CD4-positive, alpha-beta T cell treated with Interleukin-12 subunit alpha and Interleukin-12 subunit beta, for 1 hour (primary cell): ENCODE results near the gene PPFIBP1.
"Not testable (repeated sequence)": the region's sequence is repeated elsewhere in the genome, so short reads cannot be mapped to it uniquely, and the experiment has no call there.

Source experiments
- DNase-seq: peaks from one replicate; pipeline ENCODE4 v3.0.0-alpha.2; 2020

The PPFIBP1 gene

DNA sequence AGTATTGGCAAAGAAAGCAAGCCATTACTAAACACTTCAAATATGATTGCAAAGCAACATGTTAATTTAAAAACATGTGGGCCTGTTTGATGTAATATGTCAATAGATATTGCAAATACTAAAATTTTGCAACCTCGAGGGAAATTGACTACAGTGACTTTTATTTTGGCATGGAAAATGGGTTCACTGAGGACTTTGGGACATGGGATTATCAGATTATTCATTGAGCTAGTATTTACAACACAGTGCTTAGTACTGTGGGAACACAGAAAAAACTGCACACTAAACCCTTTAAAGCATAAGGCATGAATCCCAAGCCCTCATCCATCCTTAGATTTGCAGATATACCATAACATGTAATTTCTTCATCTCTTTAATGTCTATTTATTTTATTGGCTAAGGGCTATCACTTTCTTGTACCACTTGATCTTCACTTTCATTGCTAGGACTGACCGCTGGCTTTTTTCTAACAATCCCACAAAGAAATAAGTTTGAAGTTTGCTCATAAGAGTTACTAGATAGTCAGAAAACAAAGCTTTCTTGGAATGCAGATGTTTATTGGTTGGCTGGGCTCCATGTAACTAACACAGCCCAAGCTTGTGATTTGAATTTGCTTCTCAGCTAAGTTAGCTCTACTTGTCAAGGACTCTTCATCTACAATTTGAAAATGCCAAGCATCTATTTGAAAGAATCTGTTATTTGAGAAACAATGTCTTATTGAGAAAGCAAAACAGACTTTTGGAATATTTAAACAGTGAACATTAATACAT is 48.7 kb downstream of the PPFIBP1 start:
- DNase-seq = no peak

DNA sequence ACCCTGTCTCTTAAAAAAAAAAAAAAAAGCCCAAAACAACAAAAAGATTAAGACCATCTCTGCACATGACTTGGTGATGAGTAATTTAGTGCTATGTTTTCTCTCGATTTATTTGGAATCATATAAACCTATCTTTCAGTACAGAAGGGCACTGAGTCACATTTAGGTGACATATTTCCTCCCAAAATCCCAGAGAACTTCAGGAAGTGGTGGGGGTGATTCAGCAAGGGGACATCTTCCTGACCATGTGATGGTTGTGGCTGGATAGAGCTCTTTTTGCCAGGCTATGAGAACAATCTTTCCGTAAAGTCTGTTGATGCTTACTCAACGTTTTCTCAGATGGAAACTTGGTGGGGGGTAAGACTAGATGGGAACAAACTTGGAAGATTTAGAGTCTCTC is 50.0 kb downstream of the PPFIBP1 start:
- DNase-seq = no peak

DNA sequence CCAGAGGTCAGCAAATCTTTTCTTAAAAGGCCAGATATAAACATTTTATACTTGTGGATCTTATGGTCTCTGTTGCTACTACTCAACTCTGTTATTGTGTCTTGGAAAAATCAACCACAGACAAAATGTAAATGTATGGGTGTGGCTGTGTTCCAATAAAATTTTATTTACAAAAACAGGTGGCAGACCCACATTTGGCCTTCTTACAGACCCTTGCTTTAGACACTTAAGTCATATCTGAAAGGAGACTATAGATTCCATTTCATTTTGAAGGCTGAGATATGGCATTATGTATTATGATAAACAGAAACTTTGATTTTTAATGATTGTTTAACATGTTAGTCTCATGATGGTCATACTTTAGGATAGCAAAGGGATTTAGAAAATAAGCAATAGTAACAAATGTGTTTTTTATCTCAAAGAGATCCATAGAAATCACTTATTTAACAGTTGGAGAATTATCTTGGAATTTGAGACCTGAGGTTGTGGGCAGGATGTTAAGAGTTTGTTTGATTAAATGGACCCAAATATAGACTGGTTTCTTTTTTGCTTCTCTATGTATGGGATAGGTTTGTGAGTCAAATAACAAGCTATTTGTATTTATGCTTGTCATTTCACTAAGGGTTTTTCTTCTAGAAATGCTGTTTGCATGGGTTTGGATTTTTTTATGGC is 51.2 kb downstream of the PPFIBP1 start:
- no peak for DNase-seq

DNA sequence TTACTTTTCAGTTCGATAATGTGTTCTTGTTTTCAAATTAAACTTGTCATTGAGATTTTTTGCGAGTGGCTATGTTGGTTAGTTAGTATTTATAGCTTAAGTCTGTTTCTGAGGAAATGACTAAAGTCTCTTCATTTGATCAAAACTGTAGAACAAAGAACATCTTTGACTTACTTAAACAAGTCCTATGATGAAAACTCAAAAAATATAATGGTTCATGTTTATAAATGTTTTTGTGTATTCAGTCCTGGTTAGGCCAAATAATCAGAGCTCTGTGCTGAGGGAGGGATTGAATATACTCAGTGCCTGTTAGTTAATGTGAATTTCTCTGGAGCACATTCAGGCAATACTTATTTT is 51.7 kb downstream of the PPFIBP1 start:
- DNase-seq = no peak

DNA sequence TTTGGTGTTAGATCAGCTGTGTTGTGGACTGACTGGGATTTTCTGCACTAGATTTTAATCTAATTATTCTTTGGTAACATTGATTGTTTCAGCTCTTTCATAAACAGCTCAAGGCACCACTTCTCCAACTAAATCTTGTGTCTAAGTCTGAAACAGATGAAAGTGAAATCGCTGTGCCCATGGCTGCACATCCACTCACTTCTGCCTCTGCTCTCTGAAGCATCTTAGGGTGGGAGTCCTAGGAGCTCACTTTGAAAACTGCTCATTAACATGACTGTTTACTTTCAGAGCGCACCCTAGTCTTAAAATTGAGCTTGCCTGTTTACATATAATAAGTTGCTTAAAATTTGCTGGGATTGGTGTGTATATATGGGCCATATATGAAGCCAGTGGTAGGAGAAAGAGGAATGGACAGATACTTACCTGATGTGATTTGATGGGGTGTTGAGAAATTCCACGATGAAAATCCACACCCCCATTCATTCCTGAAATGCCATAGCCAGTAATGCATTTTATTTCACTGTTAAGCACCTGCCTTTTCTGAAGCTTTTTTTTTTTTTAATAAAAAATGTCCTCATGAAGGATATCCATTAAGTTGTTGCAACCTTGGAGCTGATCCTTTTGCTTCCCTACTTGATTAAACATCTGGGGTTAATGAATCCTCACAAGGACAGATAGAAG is 52.8 kb downstream of the PPFIBP1 start:
- DNase-seq = no peak

DNA sequence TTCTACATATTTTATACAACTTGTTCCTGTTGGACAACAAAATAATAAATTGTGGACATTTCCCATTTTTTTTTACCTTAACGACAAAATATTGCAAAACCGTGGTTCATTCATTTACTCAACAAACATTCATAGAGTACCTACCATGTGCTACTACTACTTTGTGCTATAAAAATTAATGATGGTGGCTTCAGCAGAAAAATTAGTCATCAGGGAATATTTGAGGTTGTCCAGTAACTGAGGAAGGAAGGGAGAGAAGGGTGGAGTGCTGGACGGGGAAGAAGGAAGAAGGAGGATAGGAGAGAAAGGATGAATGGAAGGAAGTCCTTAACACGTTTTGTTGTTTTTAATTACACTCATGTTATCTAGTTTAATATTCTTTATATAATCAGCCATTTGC is 53.7 kb downstream of the PPFIBP1 start:
- no peak for DNase-seq

DNA sequence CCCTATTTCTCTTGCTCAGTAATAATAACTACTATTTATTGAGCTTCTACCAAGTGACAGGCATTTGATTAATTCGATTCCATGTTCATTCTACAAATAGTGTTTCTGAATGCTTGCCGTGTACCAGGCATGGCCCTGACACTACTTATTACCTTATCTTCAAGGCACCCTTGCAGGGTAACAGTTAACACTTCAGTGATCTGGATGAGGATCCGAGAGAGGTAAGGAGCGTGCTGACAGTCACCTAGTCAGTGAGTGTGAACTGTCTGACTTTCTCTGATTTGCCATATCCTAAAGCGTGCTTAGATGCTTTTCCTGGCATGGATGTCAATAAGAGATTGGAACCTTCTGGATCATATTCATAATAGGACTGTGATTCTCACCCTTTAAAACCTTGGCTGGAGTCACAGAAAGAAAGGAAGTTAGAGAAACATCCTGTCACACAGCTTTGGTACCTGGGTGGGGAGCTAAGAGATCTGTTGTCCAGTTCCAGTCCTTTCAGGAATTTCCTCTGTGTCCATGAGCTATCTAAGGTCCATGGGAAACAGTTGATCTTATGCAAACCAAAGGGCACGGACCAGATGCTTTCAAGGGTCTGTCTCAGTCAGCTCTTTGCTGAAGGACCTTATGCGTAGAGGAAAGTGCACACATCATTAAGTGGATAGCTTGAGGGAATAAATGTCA is 54.8 kb downstream of the PPFIBP1 start:
- no peak for DNase-seq

DNA sequence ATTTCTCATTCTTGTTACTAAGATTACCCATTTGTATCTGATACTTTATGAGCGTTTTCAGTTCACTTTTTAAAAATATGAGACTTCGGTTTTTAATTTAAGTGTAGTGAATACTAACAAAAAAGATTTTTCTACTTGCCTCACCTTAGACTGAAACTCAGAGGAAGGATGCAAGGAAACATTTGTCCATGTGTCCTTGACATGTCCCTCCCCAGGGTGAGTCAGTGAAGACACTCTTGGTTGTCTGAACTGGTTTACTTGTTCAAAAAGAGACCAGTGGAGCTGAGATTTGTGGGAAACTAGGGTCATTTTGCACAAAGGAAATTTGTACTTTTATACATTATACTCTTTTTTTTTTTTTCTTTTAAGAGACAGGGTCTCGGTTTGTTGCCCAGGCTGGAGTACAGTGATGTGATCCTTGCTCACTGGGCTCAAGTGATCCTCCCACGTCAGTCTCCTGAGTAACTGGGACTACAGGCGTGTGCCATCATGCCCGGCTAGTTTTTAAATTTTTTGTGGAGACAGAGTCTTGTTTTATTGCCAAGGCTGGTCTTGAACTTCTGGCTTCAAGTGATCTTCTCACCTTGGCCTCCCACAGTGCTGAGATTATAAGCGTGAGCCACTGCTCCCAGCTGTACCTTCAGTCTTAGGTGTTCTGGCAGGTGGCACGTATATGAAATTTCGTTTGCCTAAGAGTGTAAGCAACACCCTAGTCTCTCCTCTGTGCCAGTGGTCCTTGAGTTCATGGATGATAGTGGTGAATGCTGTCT is 56.7 kb downstream of the PPFIBP1 start:
- DNase-seq = no peak

DNA sequence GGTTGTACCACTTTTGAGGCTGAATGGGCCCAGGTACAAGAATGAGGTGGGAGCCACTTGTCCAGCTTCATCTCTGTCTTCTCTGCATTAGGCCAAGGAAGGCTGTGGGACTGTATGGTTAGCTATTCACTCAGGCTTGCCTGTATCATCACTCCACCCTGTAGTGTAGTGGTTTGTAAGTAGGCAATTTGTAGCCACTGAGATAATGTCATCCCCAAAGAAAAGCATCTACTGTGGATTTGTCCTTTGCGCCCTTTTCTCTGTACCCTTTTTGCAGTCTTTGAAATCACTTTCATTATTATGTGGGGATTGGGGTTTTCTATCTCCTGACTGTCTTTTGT is 57.3 kb downstream of the PPFIBP1 start:
- DNase-seq = not testable (repeated sequence)

DNA sequence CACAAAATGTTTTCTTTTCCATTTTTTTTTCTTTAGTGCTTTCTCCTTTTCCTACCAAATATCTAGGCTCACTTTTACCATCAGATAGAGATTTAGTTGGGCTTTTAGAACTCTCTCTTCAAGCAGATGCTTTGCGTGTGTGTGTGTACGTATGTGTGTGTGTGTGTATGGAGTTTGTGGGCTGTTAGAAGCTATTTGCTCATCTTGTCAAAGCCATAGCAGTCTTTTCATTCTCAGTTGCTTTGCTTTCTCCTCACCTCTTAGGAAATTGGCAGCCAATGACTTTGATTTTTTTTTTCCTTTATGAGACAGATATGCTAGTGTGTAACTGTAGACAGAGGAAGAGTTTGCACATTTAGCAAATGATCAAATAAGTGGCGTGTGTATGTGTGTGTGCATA is 57.8 kb downstream of the PPFIBP1 start:
- not testable (repeated sequence) for DNase-seq

DNA sequence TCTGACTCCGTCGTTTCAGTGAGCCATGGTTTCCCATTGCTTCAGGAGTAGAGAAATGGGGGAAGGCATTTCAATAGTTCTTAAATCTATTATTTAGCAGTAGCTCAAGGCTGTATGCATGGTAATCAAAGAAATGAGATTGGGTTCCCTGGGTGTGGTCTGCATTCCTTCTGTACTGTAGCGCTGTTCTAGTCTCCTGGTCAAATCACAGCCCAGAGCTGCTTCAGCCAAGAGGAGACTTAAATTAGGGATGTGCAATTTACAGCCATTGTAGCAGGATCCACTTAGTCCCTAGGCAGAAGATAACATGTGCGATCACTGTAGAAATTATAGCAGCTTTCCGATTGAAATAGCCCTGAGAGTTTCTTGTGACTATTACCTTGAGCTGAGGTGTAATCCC is 58.4 kb downstream of the PPFIBP1 start:
- not testable (repeated sequence) for DNase-seq

DNA sequence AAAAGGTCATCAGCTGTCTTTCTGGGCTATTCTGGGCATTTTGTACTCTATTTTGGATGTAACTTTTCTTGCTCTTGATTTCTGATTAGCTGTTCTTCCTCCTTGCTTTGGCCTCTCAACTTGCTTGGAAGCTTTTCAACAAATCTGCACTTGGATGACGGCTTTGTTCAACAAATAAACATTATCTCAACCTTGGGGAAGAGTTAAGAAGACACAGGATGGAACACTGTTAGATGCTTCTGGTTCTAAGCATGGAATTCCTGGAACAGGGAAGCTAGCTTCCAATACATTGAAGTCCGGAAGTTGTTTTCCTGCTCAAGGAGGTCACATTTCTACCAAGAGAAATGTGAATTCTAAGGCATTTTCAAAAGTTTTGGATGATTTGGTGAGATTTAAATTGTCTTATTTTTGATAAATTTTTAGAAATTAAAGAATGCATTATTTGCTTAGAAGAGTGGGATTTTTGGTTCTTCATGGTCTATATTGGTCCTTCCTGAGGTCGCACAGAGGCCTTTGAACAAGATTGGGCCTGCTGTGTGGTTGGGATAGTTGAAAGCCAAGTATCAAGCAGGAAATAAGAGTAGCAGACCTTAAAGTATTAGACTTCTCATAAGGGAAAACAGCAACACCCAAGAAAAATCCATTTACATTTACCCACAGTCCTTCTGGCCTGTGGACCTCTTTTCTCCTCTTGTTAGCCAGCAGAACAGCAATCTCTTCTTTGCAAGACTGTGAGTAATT is 59.2 kb downstream of the PPFIBP1 start:
- no peak for DNase-seq

DNA sequence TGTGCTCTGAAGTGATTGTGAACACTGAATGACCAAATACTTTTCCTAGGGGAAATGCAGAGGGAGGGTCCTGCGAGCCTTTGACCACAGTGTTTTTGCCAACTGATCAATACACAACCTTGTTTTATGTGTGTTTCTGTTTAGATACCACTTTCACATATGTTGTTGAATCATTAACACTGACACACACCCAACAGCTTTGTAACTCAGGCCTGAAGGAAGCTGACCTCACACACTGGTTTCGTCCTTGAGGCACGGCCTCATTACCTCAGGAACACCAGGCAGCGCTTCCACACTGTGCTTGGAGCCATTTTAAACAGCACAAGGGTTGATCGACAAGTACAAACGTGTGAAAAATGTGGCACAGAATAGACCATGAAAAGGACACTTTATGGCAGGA is 60.0 kb downstream of the PPFIBP1 start:
- DNase-seq = no peak

DNA sequence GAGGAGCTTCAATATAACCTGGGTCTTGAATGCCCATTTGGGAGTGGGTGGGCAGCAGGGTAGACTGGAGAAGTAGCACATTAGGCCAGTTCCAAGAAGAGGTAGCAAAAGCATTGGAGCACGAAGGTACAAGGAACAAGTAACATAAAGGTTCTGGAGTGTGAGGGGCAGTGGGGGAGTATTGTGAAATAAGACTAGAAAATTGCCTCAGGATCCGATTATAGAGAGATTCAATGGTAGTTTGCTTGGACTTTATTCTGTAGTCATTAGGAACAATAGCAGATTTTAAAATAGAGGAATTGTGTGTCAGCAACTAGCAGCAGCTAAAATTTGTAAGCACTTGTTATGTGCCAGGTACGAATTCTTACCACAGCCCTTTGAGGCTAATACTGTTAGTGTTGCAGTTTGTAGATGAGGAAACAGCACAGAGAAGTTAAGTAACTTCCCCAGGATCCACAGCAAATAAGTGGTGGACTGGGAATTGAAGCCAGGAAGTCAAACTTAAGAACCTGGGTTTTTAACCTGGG is 61.8 kb downstream of the PPFIBP1 start:
- no peak for DNase-seq

DNA sequence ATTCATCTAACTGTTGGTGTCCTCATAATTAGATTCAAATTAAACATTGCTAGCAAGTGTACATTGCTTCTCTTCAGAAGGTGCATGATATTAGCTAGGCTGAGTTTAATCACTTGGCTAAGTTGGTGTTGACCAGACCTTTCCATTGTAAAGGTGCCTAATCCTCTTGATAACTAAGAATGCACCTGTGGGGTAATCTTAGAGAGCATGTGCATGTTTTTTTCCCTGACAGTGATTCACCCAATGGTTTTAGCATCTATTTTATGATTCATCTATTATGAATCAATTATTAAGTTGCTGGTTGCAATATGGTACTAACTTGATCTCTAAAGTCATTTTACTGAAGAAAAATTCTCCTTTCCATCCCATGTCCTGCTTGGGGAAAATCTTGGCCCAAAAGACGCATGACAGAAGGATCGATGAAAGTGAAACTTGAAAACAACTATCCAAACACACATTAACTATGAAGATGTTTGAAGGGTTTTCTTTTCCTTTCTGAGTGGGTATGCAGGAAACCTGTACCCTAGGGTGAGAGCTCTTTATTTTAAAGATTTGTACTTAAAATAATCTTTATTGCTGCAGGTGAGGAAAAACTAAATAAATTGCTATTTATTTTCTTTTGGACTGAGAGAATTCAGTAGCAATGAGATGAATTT is 64.2 kb downstream of the PPFIBP1 start:
- not testable (repeated sequence) for DNase-seq

DNA sequence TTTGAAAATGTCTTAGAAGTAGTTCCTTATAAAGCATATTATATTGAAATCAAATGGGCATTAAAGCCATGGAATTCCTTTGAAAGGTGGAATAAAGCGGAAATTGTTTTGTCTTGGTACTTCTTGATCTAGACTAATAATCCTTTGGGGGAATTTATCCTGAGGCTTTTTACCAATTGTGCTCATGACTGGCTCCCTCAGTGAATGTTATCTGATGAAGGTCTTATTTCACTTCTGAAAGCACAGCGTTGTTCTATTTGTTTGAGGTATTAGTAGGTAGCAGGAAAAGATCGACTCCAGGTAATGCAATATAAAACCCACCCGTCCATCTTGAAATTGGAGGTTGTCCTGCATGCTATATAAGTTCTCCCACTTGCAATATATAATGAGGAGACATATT is 64.8 kb downstream of the PPFIBP1 start:
- no peak for DNase-seq

DNA sequence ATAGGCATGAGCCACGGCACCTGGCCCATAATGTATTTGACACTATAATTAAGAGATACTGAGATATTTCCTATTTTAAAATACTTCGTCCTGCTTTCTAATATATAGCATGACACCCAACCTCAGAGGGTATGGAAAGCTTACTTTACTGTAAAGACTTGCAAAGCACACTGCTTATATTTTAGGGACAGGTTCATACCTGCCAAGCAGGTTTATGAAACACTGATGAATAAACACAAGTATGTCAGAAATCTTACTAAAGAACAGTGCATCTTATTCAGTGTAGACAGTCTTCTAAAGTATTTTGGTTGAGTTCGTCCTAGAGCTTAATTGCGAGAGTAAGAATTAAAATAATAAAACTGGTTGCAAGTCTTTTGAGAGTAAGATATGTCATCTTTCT is 65.4 kb downstream of the PPFIBP1 start:
- DNase-seq = no peak

DNA sequence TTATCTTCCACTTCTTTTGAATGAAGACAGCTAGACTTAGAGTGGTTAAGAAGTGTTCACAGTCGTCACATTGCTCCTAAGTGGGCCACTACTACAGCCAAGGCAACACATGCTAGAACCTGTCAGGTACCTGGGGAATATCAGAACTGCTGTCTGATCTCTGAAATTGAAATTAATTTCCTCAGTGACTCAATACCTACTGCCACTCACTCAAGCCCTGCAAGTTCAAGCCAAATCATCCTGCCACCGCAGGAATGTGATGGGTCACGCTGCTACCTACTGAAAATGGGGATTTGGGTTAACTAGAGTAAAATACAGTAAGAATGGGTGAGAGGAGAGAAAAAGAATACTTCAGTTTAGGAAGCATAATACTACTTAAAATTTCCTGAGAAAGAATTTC is 67.7 kb downstream of the PPFIBP1 start:
- not testable (repeated sequence) for DNase-seq

DNA sequence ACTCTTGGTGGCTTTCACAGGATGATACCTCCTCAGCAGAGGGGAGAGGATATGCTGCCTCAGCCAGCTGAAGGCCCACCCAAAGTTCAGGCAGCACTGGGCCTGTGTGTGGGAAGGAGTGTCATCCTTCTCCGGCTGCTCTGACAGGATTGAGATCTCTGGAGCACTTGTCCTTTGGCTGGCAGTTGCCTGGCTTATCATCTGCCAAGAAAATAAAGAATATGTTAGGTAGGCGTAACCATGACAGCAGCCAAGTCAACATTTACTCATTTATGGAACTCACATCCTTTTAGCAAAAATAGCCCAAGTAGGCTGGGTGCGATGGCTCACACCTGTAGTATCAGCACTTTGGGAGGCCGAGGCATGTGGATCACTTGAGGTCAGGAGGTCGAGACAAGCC is 68.5 kb downstream of the PPFIBP1 start:
- no peak for DNase-seq

DNA sequence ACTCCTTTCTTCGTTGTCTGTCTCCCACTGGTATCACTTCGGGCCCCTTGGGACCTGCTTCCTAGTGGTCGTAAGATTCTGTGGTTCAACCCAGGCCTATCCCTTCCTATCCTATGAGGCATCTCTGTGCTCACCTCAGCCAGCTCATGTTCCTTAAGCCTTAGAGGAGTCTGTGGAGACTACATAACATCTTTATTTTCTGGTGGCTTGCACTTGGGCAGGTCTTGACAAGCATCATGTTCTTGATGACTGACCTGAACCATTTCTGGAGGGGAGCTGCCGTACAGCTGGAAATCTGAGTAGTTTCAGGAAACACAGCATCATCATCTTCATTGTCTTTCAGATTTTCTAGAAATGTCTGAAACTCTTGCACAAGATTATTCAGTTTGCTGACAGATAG is 69.3 kb downstream of the PPFIBP1 start:
- no peak for DNase-seq

DNA sequence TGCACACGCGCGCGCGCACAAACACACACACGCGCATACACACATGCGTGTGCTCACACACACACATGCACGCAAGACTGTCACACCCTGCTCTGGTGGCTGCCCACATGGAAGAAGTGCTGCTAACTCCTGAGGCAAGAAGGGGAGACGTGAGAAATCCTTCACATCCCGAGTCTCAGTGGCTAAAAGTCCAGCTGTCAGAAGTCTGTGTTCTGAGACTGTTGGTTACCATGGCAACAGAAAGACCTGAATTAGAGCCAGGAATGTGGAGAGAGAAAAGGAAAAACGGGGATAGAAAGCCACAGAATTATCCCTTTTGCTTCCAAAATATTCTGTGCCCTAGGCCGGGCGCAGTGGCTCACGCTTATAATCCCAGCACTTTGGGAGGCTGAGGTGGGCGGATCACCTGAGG is 71.2 kb downstream of the PPFIBP1 start:
- no peak for DNase-seq
